ENCODE results near the gene PAX1. TPM values are rescaled to one million over a fixed set of nuclear protein-coding genes. Genes with fewer than 3 reads are reported as not detected.

PAX1 gene
- total RNA-seq, 2 donors from 2014 or later = not detected

- no peaks in the 10 kb centered on the region for H3K4me1 ChIP-seq (ENCODE audit: control insufficient read depth, insufficient read depth, low read length)
- H3K9me3 Mint-ChIP-seq = no peaks in the 10 kb centered on the region
- peaks cover 92% of the 10 kb centered on the region for H3K27me3 ChIP-seq (ENCODE audit: control insufficient read depth, insufficient read depth, low read length, poor library complexity, severe bottlenecking)
- H3K27ac Mint-ChIP-seq = no peak overlapping the region
- H3K9me3 ChIP-seq (ENCODE audit: control insufficient read depth, low read length) = no peaks in the 10 kb centered on the region
- 12 to 24% methylated on average over 2 to 10 of the region's 10 CpGs for WGBS, 2 experiments (ENCODE audit: insufficient coverage in 1 of 2, insufficient read length in 1 of 2)
- no peak for DNase-seq
- H3K4me3 ChIP-seq (ENCODE audit: low read length) = no peak overlapping the region
- no peak overlapping the region for H3K27ac ChIP-seq (ENCODE audit: low read depth, low read length)
- H3K4me1 Mint-ChIP-seq = peaks cover 30% of the 10 kb centered on the region
- no peaks in the 10 kb centered on the region for H3K36me3 ChIP-seq (ENCODE audit: control insufficient read depth, insufficient read depth, low read length)
- TF ChIP-seq CTCF (conservative IDR thresholded peaks at IDR 0.05) = no peak
- no peak overlapping the region for H3K9ac ChIP-seq (ENCODE audit: extremely low read depth, low read length, poor library complexity, severe bottlenecking)
- H3K4me3 Mint-ChIP-seq = peak overlapping the region; percentile 38
- H3K27me3 Mint-ChIP-seq (ENCODE audit: insufficient read depth) = peaks cover 93% of the 10 kb centered on the region
- H3K36me3 Mint-ChIP-seq (ENCODE audit: low read depth) = no peaks in the 10 kb centered on the region
Measured at GRCh38 chr20:21715193-21715881, 9.9 kb downstream of the PAX1 start.

GRCh38 chr20:21719592-21720214 lies 14.2 kb downstream of the PAX1 start:
- WGBS, 2 experiments (ENCODE audit: insufficient coverage in 1 of 2, insufficient read length in 1 of 2) = 7 to 19% methylated on average over 3 to 4 of the region's 4 CpGs
- Mint-ChIP-seq H3K9me3 (no peaks in the 10 kb centered on the region), H3K4me1 (peaks cover 14% of the 10 kb centered on the region), H3K36me3 (ENCODE audit: low read depth) (no peaks in the 10 kb centered on the region), H3K4me3 (no peak overlapping the region), H3K27ac (no peak overlapping the region), H3K27me3 (ENCODE audit: insufficient read depth) (peaks cover 49% of the 10 kb centered on the region)
- H3K9ac ChIP-seq (ENCODE audit: extremely low read depth, low read length, poor library complexity, severe bottlenecking) = no peak overlapping the region
- H3K27me3 ChIP-seq (ENCODE audit: control insufficient read depth, insufficient read depth, low read length, poor library complexity, severe bottlenecking) = peaks cover 49% of the 10 kb centered on the region
- no peaks in the 10 kb centered on the region for H3K36me3 ChIP-seq (ENCODE audit: control insufficient read depth, insufficient read depth, low read length)
- H3K9me3 ChIP-seq (ENCODE audit: control insufficient read depth, low read length) = no peaks in the 10 kb centered on the region
- H3K4me1 ChIP-seq (ENCODE audit: control insufficient read depth, insufficient read depth, low read length) = no peaks in the 10 kb centered on the region
- peak; percentile 90 for DNase-seq
- no peak overlapping the region for H3K4me3 ChIP-seq (ENCODE audit: low read length)
- H3K27ac ChIP-seq (ENCODE audit: low read depth, low read length) = no peak overlapping the region
- TF ChIP-seq CTCF (conservative IDR thresholded peaks at IDR 0.05) = peak; percentile 93

- no peak for TF ChIP-seq CTCF (conservative IDR thresholded peaks at IDR 0.05)
Measured at GRCh38 chr20:21725892-21726291, 20.4 kb downstream of the PAX1 start.

More at GRCh38 chr20:21725892-21726291, 20.4 kb downstream of the PAX1 start:
- H3K27me3 ChIP-seq (ENCODE audit: control insufficient read depth, insufficient read depth, low read length, poor library complexity, severe bottlenecking) = no peaks in the 10 kb centered on the region
- H3K36me3 ChIP-seq (ENCODE audit: control insufficient read depth, insufficient read depth, low read length) = no peaks in the 10 kb centered on the region
- WGBS, 2 experiments (ENCODE audit: insufficient coverage in 1 of 2, insufficient read length in 1 of 2) = 74 to 81% methylated on average over 2 of the region's 2 CpGs
- Mint-ChIP-seq H3K27ac (no peak overlapping the region), H3K9me3 (no peaks in the 10 kb centered on the region), H3K4me1 (peaks cover 5% of the 10 kb centered on the region), H3K27me3 (ENCODE audit: insufficient read depth) (peaks cover 3% of the 10 kb centered on the region), H3K4me3 (no peak overlapping the region), H3K36me3 (ENCODE audit: low read depth) (no peaks in the 10 kb centered on the region)
- no peaks in the 10 kb centered on the region for H3K9me3 ChIP-seq (ENCODE audit: control insufficient read depth, low read length)
- no peak overlapping the region for H3K9ac ChIP-seq (ENCODE audit: extremely low read depth, low read length, poor library complexity, severe bottlenecking)
- DNase-seq = no peak
- H3K27ac ChIP-seq (ENCODE audit: low read depth, low read length) = no peak overlapping the region
- no peak overlapping the region for H3K4me3 ChIP-seq (ENCODE audit: low read length)
- H3K4me1 ChIP-seq (ENCODE audit: control insufficient read depth, insufficient read depth, low read length) = no peaks in the 10 kb centered on the region
